ENCODE measurements around the gene PYM1.

The PYM1 gene
- long read RNA-seq, donor 1, transcript PYM1-202 (3 exons, 1,073 nt): major isoform, 15 of 23 reads
- long read RNA-seq, donor 1, transcript PYM1-203 (3 exons, 1,226 nt): minor isoform, 6 of 23 reads
- long read RNA-seq, donor 1, partial matches to known transcripts: 0 of 23 reads
- long read RNA-seq, donor 1, other reads (novel, unspliced or antisense): 0 of 23 reads
- long read RNA-seq, donor 2, transcript PYM1-203 (3 exons, 1,226 nt): major isoform, 7 of 9 reads
- long read RNA-seq, donor 2, partial matches to known transcripts: 0 of 9 reads
- long read RNA-seq, donor 2, other reads (novel, unspliced or antisense): 0 of 9 reads
- long read RNA-seq, donor 3, partial matches to known transcripts: 0 of 5 reads
- long read RNA-seq, donor 3, other reads (novel, unspliced or antisense): 0 of 5 reads
- long read RNA-seq, donor 4, transcript PYM1-202 (3 exons, 1,073 nt): major isoform, 14 of 17 reads
- long read RNA-seq, donor 4, partial matches to known transcripts: 0 of 17 reads
- long read RNA-seq, donor 4, other reads (novel, unspliced or antisense): 0 of 17 reads
- long read RNA-seq, donor 5, transcript PYM1-202 (3 exons, 1,073 nt): major isoform, 12 of 19 reads
- long read RNA-seq, donor 5, partial matches to known transcripts: 0 of 19 reads
- long read RNA-seq, donor 5, other reads (novel, unspliced or antisense): 0 of 19 reads
- long read RNA-seq, donor 6, transcript PYM1-203 (3 exons, 1,226 nt): major isoform, 11 of 19 reads
- long read RNA-seq, donor 6, transcript PYM1-202 (3 exons, 1,073 nt): minor isoform, 8 of 19 reads
- long read RNA-seq, donor 6, partial matches to known transcripts: 0 of 19 reads
- long read RNA-seq, donor 6, other reads (novel, unspliced or antisense): 0 of 19 reads
- long read RNA-seq, donor 7, transcript PYM1-202 (3 exons, 1,073 nt): minor isoform, 8 of 19 reads
- long read RNA-seq, donor 7, transcript PYM1-203 (3 exons, 1,226 nt): major isoform, 9 of 19 reads
- long read RNA-seq, donor 7, partial matches to known transcripts: 0 of 19 reads
- long read RNA-seq, donor 7, other reads (novel, unspliced or antisense): 0 of 19 reads
- long read RNA-seq, donor 8, transcript PYM1-202 (3 exons, 1,073 nt): major isoform, 6 of 12 reads
- long read RNA-seq, donor 8, partial matches to known transcripts: 0 of 12 reads
- long read RNA-seq, donor 8, other reads (novel, unspliced or antisense): 0 of 12 reads

GRCh38 chr12:55927588-55928502 lies at the start of gene PYM1:
Gene PYM1, minus strand, starts transcription at chr12:55927894. Its CDS starts 133 bp downstream, at chr12:55927761.
- peak; percentile 91 for DNase-seq

DNA sequence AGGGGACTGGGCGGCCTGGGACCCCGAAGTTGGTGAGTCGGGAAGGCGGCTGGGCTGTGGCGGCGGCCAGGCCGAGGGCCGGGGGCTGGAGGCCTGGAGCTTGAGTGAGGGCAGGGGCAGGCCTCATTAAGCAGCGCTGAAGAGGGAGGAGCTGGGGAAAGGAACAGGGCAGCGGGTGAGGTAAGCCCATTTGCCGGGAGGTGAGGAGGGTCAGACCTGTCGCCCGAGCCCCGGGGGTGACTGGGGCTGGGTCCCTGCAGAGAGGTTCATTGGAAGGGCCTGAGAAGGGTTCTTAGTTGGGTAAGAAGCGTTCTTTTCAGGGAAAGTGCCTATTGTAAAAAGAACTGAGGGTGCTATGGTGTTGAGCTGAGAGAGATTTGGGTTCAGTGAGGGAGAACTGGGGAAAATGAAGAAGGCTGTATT lies 46.6 kb upstream of the PYM1 start:
- DNase-seq: no peak

DNA sequence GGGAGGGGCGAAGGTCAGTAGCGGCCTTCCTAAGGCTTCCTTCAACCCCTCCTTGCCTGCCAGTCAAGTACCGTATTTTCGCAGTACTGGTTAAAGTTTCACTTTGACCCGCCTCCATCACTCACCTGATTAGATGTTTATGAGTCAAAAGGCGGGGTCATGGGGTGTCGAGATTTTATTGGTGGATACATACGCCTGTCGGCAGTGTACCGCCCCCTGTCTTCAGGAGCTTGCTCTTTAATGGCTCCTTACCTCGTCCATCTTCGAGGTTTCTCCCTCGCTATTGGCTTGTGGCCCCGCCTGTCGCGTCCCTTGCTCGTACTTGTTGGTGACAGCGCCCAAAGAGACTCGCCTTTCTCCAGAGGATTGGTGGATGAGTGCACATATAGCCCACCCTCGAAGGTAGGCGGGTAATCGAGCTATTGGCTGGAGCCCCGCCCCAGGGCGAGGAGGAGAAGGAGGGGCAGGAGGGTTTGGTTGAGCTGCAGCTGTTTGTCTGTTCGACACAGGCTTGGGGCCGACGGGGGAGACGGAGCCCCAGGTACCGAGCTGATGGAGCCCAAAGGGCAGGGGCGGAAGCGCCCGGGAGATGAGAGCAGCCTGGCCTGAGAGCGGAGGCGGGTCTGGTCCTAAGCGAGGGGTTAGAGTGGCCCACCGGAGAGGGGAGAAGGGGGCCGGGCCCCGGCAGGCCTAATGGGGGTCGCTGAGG lies 46.1 kb upstream of the PYM1 start, which contains the start of gene RAB5B:
Gene RAB5B, plus strand, starts transcription at position 480 of the 709 bp plus-strand sequence. CDS start 12,883 bp downstream, outside the sequence.
- peak; percentile 85 for DNase-seq

GRCh38 chr12:55972911-55973598 lies 45.4 kb upstream of the PYM1 start:
- DNase-seq: no peak

GRCh38 chr12:55972456-55972855 lies 44.8 kb upstream of the PYM1 start:
- DNase-seq: no peak

- no peak for DNase-seq
Observed at GRCh38 chr12:55972042-55972441, 44.3 kb upstream of the PYM1 start.

GRCh38 chr12:55970775-55971174 lies 43.1 kb upstream of the PYM1 start:
- DNase-seq: no peak

DNA sequence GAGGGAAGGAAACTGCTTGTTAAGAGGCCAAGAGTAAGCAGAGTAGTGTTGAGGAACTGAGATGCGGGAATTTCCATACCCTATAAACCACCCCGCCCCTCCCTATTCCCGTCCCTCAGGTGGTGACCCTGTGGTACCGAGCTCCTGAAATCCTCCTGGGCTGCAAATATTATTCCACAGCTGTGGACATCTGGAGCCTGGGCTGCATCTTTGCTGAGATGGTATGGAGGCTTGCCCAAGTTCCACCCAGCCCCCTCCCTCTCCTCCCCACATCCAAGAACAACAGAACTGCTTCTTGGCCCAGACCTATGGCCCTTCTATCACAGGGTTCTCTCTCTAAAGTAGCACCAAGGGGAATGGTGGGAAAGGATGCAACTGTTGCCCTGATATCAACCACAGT lies 41.7 kb upstream of the PYM1 start:
- DNase-seq: no peak

- DNase-seq: peak; percentile 92
Observed at GRCh38 chr12:55966408-55967281, 39.0 kb upstream of the PYM1 start, which contains the start of gene CDK2. Gene CDK2, plus strand, starts transcription at chr12:55966830. Its CDS starts 179 bp downstream, at chr12:55967009.

DNA sequence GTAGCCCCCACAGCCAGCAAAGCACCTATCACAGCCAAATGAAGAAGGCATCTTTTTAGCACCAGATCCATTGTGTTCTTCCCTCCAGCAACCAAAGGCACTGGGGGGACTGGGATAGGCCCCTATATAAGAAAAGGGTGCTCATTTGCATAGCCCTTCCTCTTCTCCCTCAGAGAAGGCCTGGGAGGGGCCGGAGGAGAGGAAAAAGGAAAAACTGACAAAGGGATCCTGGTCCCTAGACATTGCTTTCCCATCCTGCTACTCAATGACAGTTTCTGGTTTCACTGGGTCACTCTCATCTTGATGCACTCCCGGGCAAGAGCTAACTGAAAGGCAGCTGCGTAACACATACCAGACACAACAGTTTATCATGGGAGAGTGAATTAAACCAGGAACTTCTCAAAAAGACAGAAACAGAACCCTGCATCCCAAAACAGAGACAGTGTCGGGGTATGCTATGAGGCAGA lies 38.3 kb upstream of the PYM1 start, which contains the start of gene PMEL:
Gene PMEL, minus strand, starts transcription at position 102 of the 467 bp plus-strand sequence. Its CDS starts 31 bp downstream, at position 71.
- no peak for DNase-seq

- DNase-seq: no peak
Observed at GRCh38 chr12:55965240-55965639, 37.5 kb upstream of the PYM1 start.

- no peak for DNase-seq
Observed at GRCh38 chr12:55963760-55964159, 36.1 kb upstream of the PYM1 start.

GRCh38 chr12:55957106-55957859 lies 29.6 kb upstream of the PYM1 start:
- DNase-seq: no peak

DNA sequence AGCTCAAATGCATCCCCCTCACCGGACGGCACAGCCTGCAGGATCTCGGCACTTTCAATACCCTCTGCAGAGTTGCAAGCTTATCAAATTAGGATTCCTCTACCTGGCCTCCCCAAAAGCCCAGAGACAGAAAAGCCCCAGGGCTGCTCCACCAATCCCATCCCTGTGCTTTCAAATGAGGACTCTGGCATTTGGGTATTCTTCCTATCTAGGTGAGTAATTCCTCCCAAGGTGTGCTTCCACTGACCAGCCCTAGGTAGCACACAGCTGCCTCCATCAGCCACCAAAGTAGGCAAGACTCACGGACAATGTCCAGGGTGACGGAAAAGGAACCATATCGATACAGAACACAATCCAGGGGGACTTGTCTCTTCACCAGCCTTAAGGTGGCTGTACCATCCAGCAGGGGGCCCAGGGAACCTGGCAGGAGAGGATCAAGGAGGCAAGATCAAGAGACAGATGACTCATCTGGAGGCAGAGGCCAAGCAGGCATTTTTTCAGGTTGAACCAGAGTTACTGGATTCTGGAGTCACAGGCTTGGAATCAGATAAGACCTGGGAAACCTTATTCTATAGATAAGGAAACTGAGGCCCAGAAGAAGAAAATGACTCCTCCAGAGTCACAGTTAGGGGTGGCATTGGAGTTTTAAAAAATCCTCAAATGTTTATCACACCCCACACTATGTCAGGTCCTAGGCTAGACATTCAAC lies 28.3 kb upstream of the PYM1 start:
- DNase-seq: no peak

DNA sequence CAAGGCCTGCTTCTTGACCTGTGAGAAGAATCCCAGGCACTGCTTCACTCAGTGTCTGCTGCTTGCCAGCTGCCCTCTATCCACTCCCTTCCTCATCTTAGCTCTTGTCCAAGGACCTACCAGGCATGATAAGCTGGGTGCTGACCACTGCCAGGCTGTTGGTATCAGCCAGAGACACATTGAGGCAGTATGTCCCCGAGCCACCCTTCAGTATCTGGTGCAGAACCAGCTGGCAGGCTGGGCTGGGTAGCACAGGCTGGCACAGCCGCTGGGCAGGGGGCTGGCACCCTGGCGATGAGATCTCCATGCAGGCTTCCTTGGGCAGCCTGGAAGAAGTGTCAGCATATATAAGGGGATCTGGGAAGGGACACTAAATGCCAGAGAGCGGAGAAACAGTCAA lies 27.6 kb upstream of the PYM1 start:
- no peak for DNase-seq

GRCh38 chr12:55946553-55946952 lies 18.9 kb upstream of the PYM1 start:
- DNase-seq: no peak

- no peak for DNase-seq
Observed at GRCh38 chr12:55942577-55943136, 15.0 kb upstream of the PYM1 start.

All from right kidney (tissue), 9 donors.